H1 (cell line): Measurements from ENCODE around the gene WWC1. TPM values are rescaled to one million over a fixed set of nuclear protein-coding genes. Genes with fewer than 3 reads are reported as not detected.

Source experiments
- CTCF ChIA-PET: fragments of 300-600 bp; sonication (Branson Sonifier 250); formaldehyde crosslinking; loops from one replicate; lab custom pipeline; 2021; ENCODE audit not compliant: partially characterized antibody; lab: Charles Lee
- POLR2A ChIA-PET: fragments of 300-600 bp; sonication (Branson Sonifier 250); formaldehyde crosslinking; loops from one replicate; lab custom pipeline; 2021; ENCODE audit warnings: inconsistent platforms; ENCODE audit not compliant: partially characterized antibody; lab: Charles Lee
- DNase-seq, 2 experiments: peaks; one replicate each; pipeline versions ENCODE4 v3.0.0 to v3.0.0-alpha.2; 2010 to 2022; ENCODE audit warnings: low spot score in 2 of 2, low read depth in 1 of 2, mixed read lengths in 1 of 2
- FAIRE-seq: peaks from 2 replicates; lab custom pipeline; 2011; peaks lifted over from hg19 to GRCh38; lab: Jason Lieb, UNC
- H2AFZ ChIP-seq: 2 replicates; pipeline ENCODE4 v1.8.1; 2012; ENCODE audit warnings: low read length, inconsistent platforms
- H2AK5ac ChIP-seq: 2 replicates; pipeline ENCODE4 v1.6.1; 2013; ENCODE audit warnings: low read depth, low read length
- H2BK120ac ChIP-seq: replicated peaks from 2 replicates; pipeline ENCODE3; 2013; ENCODE audit warnings: low read depth, low read length, inconsistent platforms
- H2BK12ac ChIP-seq: 2 replicates; pipeline ENCODE4 v1.6.1; 2013; ENCODE audit warnings: low read depth, low read length
- H2BK15ac ChIP-seq: 2 replicates; pipeline ENCODE4 v1.6.1; 2013; ENCODE audit warnings: low read length
- H2BK20ac ChIP-seq: 2 replicates; pipeline ENCODE4 v1.6.1; 2013; ENCODE audit warnings: low read length
- H2BK5ac ChIP-seq: 2 replicates; pipeline ENCODE4 v1.6.1; 2013; ENCODE audit warnings: low read depth, low read length
- H3K14ac ChIP-seq: 2 replicates; pipeline ENCODE4 v1.6.1; 2013; ENCODE audit warnings: inconsistent platforms; ENCODE audit not compliant: insufficient read length
- H3K18ac ChIP-seq: 2 replicates; pipeline ENCODE4 v1.6.1; 2013; ENCODE audit warnings: low read length; ENCODE audit errors: extremely low read depth
- H3K23ac ChIP-seq: 2 replicates; pipeline ENCODE4 v1.6.1; 2013; ENCODE audit warnings: inconsistent platforms; ENCODE audit not compliant: insufficient read length
- H3K23me2 ChIP-seq: 2 replicates; pipeline ENCODE4 v1.6.1; 2013; ENCODE audit warnings: low read depth, low read length
- H3K27ac ChIP-seq: 2 replicates; pipeline ENCODE4 v1.6.1; 2011; ENCODE audit warnings: low read depth, low read length, inconsistent platforms
- H3K27me3 ChIP-seq, 4 experiments: replicated peaks in 1 of 4; 1 replicate in 1 of 4; 2 replicates in 3 of 4; pipeline versions ENCODE4 v1.6.1 to v1.8.1; 2011 to 2013; ENCODE audit warnings: low read length in 3 of 4, mild to moderate bottlenecking in 3 of 4, inconsistent platforms in 2 of 4, mixed read lengths in 2 of 4, moderate library complexity in 1 of 4; ENCODE audit not compliant: control insufficient read depth in 3 of 4, insufficient read depth in 3 of 4; ENCODE audit errors: extremely low read depth in 1 of 4
- H3K36me3 ChIP-seq, 4 experiments: 2 replicates each; pipeline versions ENCODE4 v1.6.1 to v1.8.1; 2011 to 2013; ENCODE audit warnings: mild to moderate bottlenecking in 4 of 4, low read length in 3 of 4, moderate library complexity in 2 of 4, control low read depth in 1 of 4, inconsistent platforms in 1 of 4; ENCODE audit not compliant: insufficient read depth in 4 of 4, control insufficient read depth in 2 of 4
- H3K4ac ChIP-seq: replicated peaks from 2 replicates; pipeline ENCODE3; 2013; ENCODE audit warnings: low read length, low read depth, mixed read lengths, inconsistent platforms; ENCODE audit not compliant: insufficient read length
- H3K4me1 ChIP-seq, 4 experiments: replicated peaks in 1 of 4; 1 replicate in 1 of 4; 2 replicates in 3 of 4; pipeline versions ENCODE4 v1.6.1 to v1.8.1; 2011 to 2013; ENCODE audit warnings: low read length in 3 of 4, inconsistent platforms in 2 of 4, mixed read lengths in 1 of 4; ENCODE audit not compliant: insufficient read depth in 4 of 4, control insufficient read depth in 3 of 4
- H3K4me2 ChIP-seq, 2 experiments: 2 replicates each; pipeline versions ENCODE4 v1.6.1 to v1.8.1; 2011 to 2013; ENCODE audit warnings: low read depth in 2 of 2, low read length in 2 of 2, control low read depth in 1 of 2, inconsistent platforms in 1 of 2, mild to moderate bottlenecking in 1 of 2; ENCODE audit not compliant: insufficient read depth in 1 of 2
- H3K4me3 ChIP-seq, 4 experiments: fragments of 200-600, 300-600 bp in 1 of 4; sonication (generic), shearing (Covaris generic), sonication (Bioruptor Twin) in 1 of 4; 2 replicates each; pipeline versions ENCODE4 v1.5.1 to v1.8.1; 2011 to 2016; ENCODE audit warnings: low read length in 4 of 4, low read depth in 3 of 4, control low read depth in 2 of 4, inconsistent platforms in 2 of 4, mild to moderate bottlenecking in 2 of 4, mixed read lengths in 1 of 4, moderate library complexity in 1 of 4; ENCODE audit not compliant: insufficient read depth in 2 of 4; ENCODE audit errors: extremely low read depth in 1 of 4
- H3K56ac ChIP-seq: replicated peaks from 2 replicates; pipeline ENCODE3; 2013; ENCODE audit warnings: low read depth, mild to moderate bottlenecking, mixed read lengths, low read length, inconsistent platforms; ENCODE audit not compliant: insufficient read length
- H3K79me1 ChIP-seq: 2 replicates; pipeline ENCODE4 v1.6.1; 2013; ENCODE audit warnings: low read depth, low read length, control low read depth
- H3K79me2 ChIP-seq, 2 experiments: 2 replicates each; pipeline versions ENCODE4 v1.6.1 to v1.8.1; 2012 to 2013; ENCODE audit warnings: low read length in 2 of 2, mild to moderate bottlenecking in 2 of 2, inconsistent platforms in 1 of 2; ENCODE audit not compliant: insufficient read depth in 2 of 2, control insufficient read depth in 1 of 2
- H3K9ac ChIP-seq, 4 experiments: replicated peaks in 1 of 4; 1 replicate in 1 of 4; 2 replicates in 3 of 4; pipeline versions ENCODE4 v1.6.1 to v1.8.1; 2011 to 2013; ENCODE audit warnings: low read depth in 3 of 4, low read length in 3 of 4, control low read depth in 2 of 4, mild to moderate bottlenecking in 2 of 4, moderate library complexity in 2 of 4, inconsistent platforms in 1 of 4; ENCODE audit errors: extremely low read depth in 1 of 4
- H3K9me3 ChIP-seq, 2 experiments: 2 replicates each; pipeline versions ENCODE4 v1.6.1 to v1.8.1; 2012 to 2013; ENCODE audit warnings: mild to moderate bottlenecking in 2 of 2, moderate library complexity in 2 of 2, control low read depth in 1 of 2, inconsistent platforms in 1 of 2, low read depth in 1 of 2, low read length in 1 of 2, mixed read lengths in 1 of 2; ENCODE audit not compliant: insufficient read depth in 2 of 2
- H4K20me1 ChIP-seq, 2 experiments: replicated peaks in 1 of 2; 2 replicates each; pipeline versions ENCODE3 to v1.8.1; 2011 to 2013; ENCODE audit warnings: inconsistent platforms in 2 of 2, low read length in 2 of 2, mild to moderate bottlenecking in 1 of 2; ENCODE audit not compliant: insufficient read depth in 2 of 2, control insufficient read depth in 1 of 2
- H4K5ac ChIP-seq: 2 replicates; pipeline ENCODE4 v1.6.1; 2013; ENCODE audit warnings: low read length, low read depth, mixed read lengths, inconsistent platforms; ENCODE audit not compliant: insufficient read length
- H4K8ac ChIP-seq: 2 replicates; pipeline ENCODE4 v1.8.0; 2013; ENCODE audit warnings: mild to moderate bottlenecking, moderate library complexity, low read length, inconsistent platforms; ENCODE audit not compliant: insufficient read depth; ENCODE audit errors: extremely low read depth
- H4K91ac ChIP-seq: replicated peaks from 2 replicates; pipeline ENCODE3; 2013; ENCODE audit warnings: low read length, mixed read lengths, inconsistent platforms; ENCODE audit not compliant: insufficient read length
- E2F6 ChIP-seq: IDR thresholded peaks from 2 replicates; pipeline ENCODE4 v1.6.1; 2012; ENCODE audit warnings: inconsistent platforms
- HDAC6 ChIP-seq: IDR thresholded peaks from one replicate; pipeline ENCODE4 v1.7.1; 2012; ENCODE audit warnings: low read depth, mild to moderate bottlenecking, inconsistent platforms, low read length, moderate library complexity
- KDM5A ChIP-seq: fragments of 200-600 bp; IDR thresholded peaks from 2 replicates; pipeline ENCODE4 v1.7.1; 2012; ENCODE audit warnings: mild to moderate bottlenecking, low read length, inconsistent platforms, mixed read lengths
- RBBP5 ChIP-seq: IDR thresholded peaks from 2 replicates; pipeline ENCODE4 v1.7.1; 2012; ENCODE audit warnings: low read depth, mild to moderate bottlenecking, inconsistent platforms, low read length, moderate library complexity, borderline replicate concordance
- RNF2 ChIP-seq: fragments of 200-900, 300-1000 bp; sonication (generic); IDR thresholded peaks from 2 replicates; pipeline ENCODE4 v1.7.1; 2016; ENCODE audit warnings: borderline replicate concordance, low read depth, mild to moderate bottlenecking, antibody characterized with exemption, low read length; ENCODE audit not compliant: poor library complexity, severe bottlenecking; ENCODE audit errors: missing control alignments
- WGBS, 2 experiments: shearing (Covaris generic) in 1 of 2; methylation state at CpG; one replicate each; pipeline versions ENCODE4 v1.1.6 to v1.1.7; 2013 to 2015; ENCODE audit warnings: low lambda C conversion rate in 2 of 2, mixed read lengths in 2 of 2, inconsistent platforms in 1 of 2, low coverage in 1 of 2, missing lambda C conversion rate in 1 of 2; ENCODE audit not compliant: insufficient replicate concordance in 2 of 2, insufficient coverage in 1 of 2, insufficient read length in 1 of 2; ENCODE audit errors: extremely low coverage in 1 of 2, missing lambda C conversion rate in 1 of 2; 5-methylcytosine and 5-hydroxymethylcytosine counted together
- polyA plus RNA-seq, 7 experiments: library from polyadenylated mRNA; depleted of rRNA in 3 of 7; stranded (reverse) in 5 of 7; unstranded in 2 of 7; fragments of >200 nt in 5 of 7; fragments of 200-250 nt in 2 of 7; gene quantifications; 1 replicate in 5 of 7; 2 replicates in 1 of 7; 4 replicates in 1 of 7; pipeline versions ENCODE4 v1.2.1 to v1.2.3, GENCODE V29; 2011 to 2013; ENCODE audit warnings: missing spikeins in 2 of 7, mixed read lengths in 2 of 7
- total RNA-seq: library from RNA; stranded (reverse); fragmentation: NEBNext Ultra II Directional; extraction: Animal tissue kit (Norgen Biotek cat#: 25700); gene quantifications from 2 replicates; pipeline ENCODE4 v1.2.1, GENCODE V29; 2021

The WWC1 gene
- total and polyA plus RNA-seq, 2 of the 8 experiments (the other 6 are each of a cell fraction or from before 2014, with no cell fraction given): 16.4 to 41.1 TPM

- TF ChIP-seq E2F6 (no peak), KDM5A (no peak), RBBP5 (no peak), RNF2 (no peak), HDAC6 (no peak)
- no peak overlapping the region for H3K4me3 ChIP-seq
- FAIRE-seq: no peak
- no peak overlapping the region; the same call in 1 of the 2 replicates for H2BK5ac ChIP-seq
- H2AK5ac ChIP-seq: no peak overlapping the region
- no peak overlapping the region for H4K5ac ChIP-seq
- H4K20me1 ChIP-seq: peaks cover 1 to 2% of the 10 kb centered on the region in 2 experiments
- no peaks in the 10 kb centered on the region for H3K9me3 ChIP-seq
- no peak overlapping the region for H2BK120ac ChIP-seq
- H3K36me3 ChIP-seq: peaks cover 4 to 30% (median 15%) of the 10 kb centered on the region in 4 experiments
- H3K18ac ChIP-seq: no peak overlapping the region
- H3K23ac ChIP-seq: no peak overlapping the region
- no peak overlapping the region for H2BK12ac ChIP-seq
- H4K91ac ChIP-seq: no peak overlapping the region
- no peaks in the 10 kb centered on the region for H3K4me1 ChIP-seq
- no peaks in the 10 kb centered on the region for H3K79me1 ChIP-seq
- H3K79me2 ChIP-seq: no peaks in the 10 kb centered on the region
- ChIA-PET CTCF (interaction anchor here (1.0 to 10.0 kb wide), 4 partner anchors 18 to 157 kb away, joined by 3 to 66 read pairs (median 14); no protein-coding TSS in a partner anchor), POLR2A (no interaction called here)
- no peaks in the 10 kb centered on the region for H3K23me2 ChIP-seq
- no peak overlapping the region for H2AFZ ChIP-seq
- no peaks in the 10 kb centered on the region for H3K27me3 ChIP-seq
- no peak overlapping the region for H2BK20ac ChIP-seq
- H3K56ac ChIP-seq: no peak overlapping the region
- no peak overlapping the region; the same call in 1 of the 2 replicates for H3K27ac ChIP-seq
- no peak overlapping the region for H3K9ac ChIP-seq
- 95% methylated on average over 17 of the region's 17 CpGs; no CpG with 5 or more reads in 1 of the 2 experiments for WGBS, 2 experiments
- H2BK15ac ChIP-seq: no peak overlapping the region
- no peak overlapping the region for H4K8ac ChIP-seq
- H3K4me2 ChIP-seq: no peak overlapping the region
- H3K4ac ChIP-seq: no peak overlapping the region
- no peak overlapping the region for H3K14ac ChIP-seq
- no peak for DNase-seq
Measured at GRCh38 chr5:168426007-168426863, 134.8 kb downstream of the WWC1 start.
